ENCODE measurements around the gene LTB4R2.
"Not testable (repeated sequence)": the region's sequence is repeated elsewhere in the genome, so short reads cannot be mapped to it uniquely, and the experiment has no call there.

The LTB4R2 gene

GRCh38 chr14:24340606-24341005 lies 30.7 kb downstream of the LTB4R2 start:
- DNase-seq = no peak

- no peak for DNase-seq
Measured at GRCh38 chr14:24342889-24343288, 32.9 kb downstream of the LTB4R2 start.

GRCh38 chr14:24343795-24344660 lies 34.1 kb downstream of the LTB4R2 start:
- no peak for DNase-seq

- no peak for DNase-seq
Measured at GRCh38 chr14:24347134-24347533, 37.2 kb downstream of the LTB4R2 start.

GRCh38 chr14:24348186-24348585 lies 38.2 kb downstream of the LTB4R2 start:
- no peak for DNase-seq

- no peak for DNase-seq
Measured at GRCh38 chr14:24349742-24350141, 39.8 kb downstream of the LTB4R2 start.

GRCh38 chr14:24351517-24351916 lies 41.6 kb downstream of the LTB4R2 start:
- no peak for DNase-seq

- no peak for DNase-seq
Measured at GRCh38 chr14:24353559-24354481, 43.9 kb downstream of the LTB4R2 start.

- DNase-seq = not testable (repeated sequence)
Measured at GRCh38 chr14:24354482-24354825, 44.5 kb downstream of the LTB4R2 start.

GRCh38 chr14:24355009-24355408 lies 45.1 kb downstream of the LTB4R2 start:
- no peak for DNase-seq

- DNase-seq = no peak
Measured at GRCh38 chr14:24356208-24356607, 46.3 kb downstream of the LTB4R2 start.

- DNase-seq = no peak
Measured at GRCh38 chr14:24360281-24360680, 50.3 kb downstream of the LTB4R2 start.

- DNase-seq = no peak
Measured at GRCh38 chr14:24361326-24361725, 51.4 kb downstream of the LTB4R2 start.

Measured in stimulated activated CD4-positive, alpha-beta T cell treated with anti-CD3 and anti-CD28 coated beads, Interleukin-2, amount 100 ng/mL, for 48 hours (primary cell).